ENCODE data around the gene CTNND2.

DNA sequence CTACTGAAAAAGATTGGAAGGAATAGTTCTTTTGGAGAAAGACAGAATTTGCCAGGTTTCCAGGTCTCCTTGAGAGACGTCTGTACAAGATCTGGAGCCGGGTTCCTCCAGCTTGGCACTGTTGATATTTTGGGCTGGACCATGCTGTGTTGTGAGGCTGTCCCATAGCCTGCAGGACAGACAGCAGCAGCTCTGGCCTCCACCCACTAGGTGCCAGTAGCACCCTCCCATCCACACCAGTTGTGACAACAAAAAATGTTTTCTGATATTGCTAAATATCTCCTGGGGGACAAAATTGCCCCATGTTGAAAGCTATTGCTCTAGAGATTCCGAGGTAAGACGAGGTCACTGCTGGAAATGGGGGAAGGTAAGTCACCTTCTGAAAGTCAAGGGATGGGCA lies 855.5 kb downstream of the CTNND2 start:
- TF ChIP-seq CTCF (IDR thresholded peaks at IDR 0.05) (no peak), POLR2A (IDR thresholded peaks at IDR 0.05) (no peak)

Measured in Peyer's patch (tissue), 4 donors.